Measurements from ENCODE around the gene CLK1. TPM values are rescaled to one million over a fixed set of nuclear protein-coding genes. Genes with fewer than 3 reads are reported as not detected.
A peak's percentile ranks its signal among the peaks of the same experiment; 100 is the strongest.

Gene CLK1

DNA sequence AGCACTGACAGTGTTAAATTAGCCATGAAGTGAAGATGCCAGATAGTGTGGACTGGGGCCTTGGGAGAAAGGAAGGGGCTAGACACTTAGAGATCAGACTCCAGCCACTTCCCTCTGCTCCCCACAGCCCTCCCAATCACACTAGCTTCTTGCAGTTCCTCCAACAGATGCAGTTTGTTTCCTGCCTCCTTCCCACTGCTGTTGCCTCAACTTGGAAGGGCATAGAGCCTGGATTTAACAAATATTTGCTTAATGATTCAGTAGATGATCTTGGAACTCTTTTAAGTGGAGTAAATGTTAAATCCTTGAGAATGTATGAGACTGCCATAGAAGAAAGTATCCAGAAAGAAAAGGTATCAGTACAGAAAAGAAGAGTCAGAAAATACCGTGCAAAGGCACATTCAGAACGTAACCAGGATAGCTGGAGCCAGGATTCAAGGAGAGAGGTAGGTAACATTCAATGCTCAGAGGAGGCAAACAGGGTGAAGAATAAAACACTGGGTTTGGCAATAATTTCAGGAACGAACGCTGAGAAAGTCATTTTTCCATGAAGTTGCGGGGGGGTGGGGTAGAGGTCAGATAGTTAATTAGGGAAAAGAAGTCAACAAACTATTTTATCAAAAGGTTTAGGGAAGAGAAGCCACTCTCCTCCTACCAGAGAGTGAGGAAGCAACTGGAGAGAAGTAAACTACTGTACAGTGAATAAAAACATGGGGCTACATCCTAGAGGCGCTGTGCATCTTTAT is 54.0 kb downstream of the CLK1 start:
- H3K27me3 ChIP-seq (ENCODE audit: control insufficient read depth in 3 of 3, insufficient read depth in 3 of 3, low read depth in 1 of 3, low read length in 3 of 3) = no peaks in the 10 kb centered on the region
- H2BK5ac ChIP-seq (ENCODE audit: low read length) = no peak overlapping the region
- no peak for DNase-seq (ENCODE audit: low spot score)
- no peak overlapping the region for H4K8ac ChIP-seq (ENCODE audit: low read depth, low read length)
- H3K14ac ChIP-seq (ENCODE audit: low read length) = no peak overlapping the region
- no peak overlapping the region for H3K9ac ChIP-seq (ENCODE audit: low read depth, low read length, poor library complexity)
- no peaks in the 10 kb centered on the region for H3K9me3 ChIP-seq (replicated peaks in 1 of 2; ENCODE audit: control insufficient read depth in 2 of 2, insufficient read depth in 1 of 2, low read depth in 1 of 2, low read length in 2 of 2)
- H3K4me3 ChIP-seq (ENCODE audit: low read length in 2 of 2) = peak overlapping the region; percentile 57 to 69
- no CpG with 5 or more reads among the region's 6 CpGs for WGBS, 2 donors (ENCODE audit: extremely low coverage in 2 of 2, insufficient read length in 2 of 2, insufficient replicate concordance in 1 of 2)
- H2AFZ ChIP-seq (ENCODE audit: low read length) = peak overlapping the region; percentile 94
- H3K79me1 ChIP-seq (ENCODE audit: low read depth, low read length) = no peaks in the 10 kb centered on the region
- no peak overlapping the region for H2AK5ac ChIP-seq (ENCODE audit: low read depth, low read length)
- H2BK15ac ChIP-seq (ENCODE audit: low read length) = no peak overlapping the region
- H3K4me1 ChIP-seq (ENCODE audit: control insufficient read depth in 2 of 2, insufficient read depth in 1 of 2, low read depth in 1 of 2, low read length in 2 of 2) = peaks cover 4 to 10% of the 10 kb centered on the region in 2 donors
- no peak overlapping the region for H2BK120ac ChIP-seq (ENCODE audit: low read depth, low read length)
- no peak overlapping the region for H4K91ac ChIP-seq (ENCODE audit: low read depth, low read length, poor library complexity)
- H3K23ac ChIP-seq (ENCODE audit: low read depth, low read length, poor library complexity) = no peak overlapping the region
- H3K27ac ChIP-seq (replicated peaks; ENCODE audit: low read length) = peak overlapping the region; percentile 4
- no peak overlapping the region for H2BK12ac ChIP-seq (ENCODE audit: low read length)
- H3K4me2 ChIP-seq (ENCODE audit: insufficient read depth, low read length, poor library complexity, severe bottlenecking) = peak overlapping the region; percentile 56
- H3K18ac ChIP-seq (ENCODE audit: low read length) = no peak overlapping the region
- no peak overlapping the region for H3K4ac ChIP-seq (ENCODE audit: low read length)
- peaks cover 10 to 26% of the 10 kb centered on the region in 2 donors for H3K36me3 ChIP-seq (replicated peaks in 1 of 2; ENCODE audit: control insufficient read depth in 2 of 2, insufficient read depth in 2 of 2, low read length in 2 of 2)

- no peak overlapping the region for H3K4me3 ChIP-seq (ENCODE audit: low read length in 2 of 2)
- no peak overlapping the region for H2AK5ac ChIP-seq (ENCODE audit: low read depth, low read length)
- no peaks in the 10 kb centered on the region for H3K9me3 ChIP-seq (replicated peaks in 1 of 2; ENCODE audit: control insufficient read depth in 2 of 2, insufficient read depth in 1 of 2, low read depth in 1 of 2, low read length in 2 of 2)
- peak overlapping the region; percentile 94 for H2AFZ ChIP-seq (ENCODE audit: low read length)
- no peaks in the 10 kb centered on the region for H3K79me1 ChIP-seq (ENCODE audit: low read depth, low read length)
- H4K8ac ChIP-seq (ENCODE audit: low read depth, low read length) = no peak overlapping the region
- no peak overlapping the region for H3K4me2 ChIP-seq (ENCODE audit: insufficient read depth, low read length, poor library complexity, severe bottlenecking)
- DNase-seq (ENCODE audit: low spot score) = no peak
- peaks cover 4 to 10% of the 10 kb centered on the region in 2 donors for H3K4me1 ChIP-seq (ENCODE audit: control insufficient read depth in 2 of 2, insufficient read depth in 1 of 2, low read depth in 1 of 2, low read length in 2 of 2)
- no peak overlapping the region for H2BK12ac ChIP-seq (ENCODE audit: low read length)
- no CpG with 5 or more reads among the region's 7 CpGs for WGBS, 2 donors (ENCODE audit: extremely low coverage in 2 of 2, insufficient read length in 2 of 2, insufficient replicate concordance in 1 of 2)
- no peak overlapping the region for H3K23ac ChIP-seq (ENCODE audit: low read depth, low read length, poor library complexity)
- H2BK120ac ChIP-seq (ENCODE audit: low read depth, low read length) = no peak overlapping the region
- H3K36me3 ChIP-seq (replicated peaks in 1 of 2; ENCODE audit: control insufficient read depth in 2 of 2, insufficient read depth in 2 of 2, low read length in 2 of 2) = peaks cover 5 to 19% of the 10 kb centered on the region in 2 donors
- no peak overlapping the region for H3K14ac ChIP-seq (ENCODE audit: low read length)
- H2BK5ac ChIP-seq (ENCODE audit: low read length) = no peak overlapping the region
- no peak overlapping the region for H3K9ac ChIP-seq (ENCODE audit: low read depth, low read length, poor library complexity)
- no peak overlapping the region for H3K27ac ChIP-seq (replicated peaks; ENCODE audit: low read length)
- H3K27me3 ChIP-seq (ENCODE audit: control insufficient read depth in 3 of 3, insufficient read depth in 3 of 3, low read depth in 1 of 3, low read length in 3 of 3) = no peaks in the 10 kb centered on the region
- H3K4ac ChIP-seq (ENCODE audit: low read length) = no peak overlapping the region
- no peak overlapping the region for H2BK15ac ChIP-seq (ENCODE audit: low read length)
- H4K91ac ChIP-seq (ENCODE audit: low read depth, low read length, poor library complexity) = no peak overlapping the region
- no peak overlapping the region for H3K18ac ChIP-seq (ENCODE audit: low read length)
Measured at GRCh38 chr2:200809506-200810251, 54.8 kb downstream of the CLK1 start.

Small RNA genes within 50 kb of the gene (small RNA-seq; reads per million reads assigned to genes)
- gene RF00019 (ENCODE audit: insufficient read depth) (not detected), gene RNA5SP115 (ENCODE audit: insufficient read depth) (not detected), gene RNU6-312P (ENCODE audit: insufficient read depth) (not detected), gene RNU6-31P (ENCODE audit: insufficient read depth) (2.0 reads per million), gene RNU6-762P (ENCODE audit: insufficient read depth) (not detected)
